Caco-2 (cell line): Measurements from ENCODE around the gene MEGF11. TPM values are rescaled to one million over a fixed set of nuclear protein-coding genes. Genes with fewer than 3 reads are reported as not detected.

Experiments
- BruUV-seq: library from RNA; stranded (reverse); fragments of 400-500 nt; replicated peaks from 2 replicates; lab custom pipeline; 2021; lab: Mats Ljungman, UMichigan
- CTCF ChIA-PET: fragments of 300-600 bp; sonication (Branson Sonifier 250); formaldehyde crosslinking; loops from one replicate; lab custom pipeline; 2022; ENCODE audit warnings: antibody characterized with exemption; lab: Charles Lee
- POLR2A ChIA-PET: fragments of 300-600 bp; sonication (Branson Sonifier 250); formaldehyde crosslinking; loops from one replicate; lab custom pipeline; 2022; ENCODE audit warnings: antibody characterized with exemption; lab: Charles Lee
- DNase-seq, 2 experiments: peaks; one replicate each; pipeline versions ENCODE4 v3.0.0 to v3.0.0-alpha.2; 2020 to 2022
- H3K27me3 ChIP-seq: replicated peaks from 2 replicates; pipeline ENCODE4 v1.6.0; 2011; ENCODE audit warnings: low read length; ENCODE audit not compliant: control insufficient read depth, insufficient read depth
- H3K36me3 ChIP-seq: 2 replicates; pipeline ENCODE4 v1.5.1; 2011; ENCODE audit warnings: low read length; ENCODE audit not compliant: control insufficient read depth, insufficient read depth
- H3K4me1 ChIP-seq: fragments of 250-450 bp; sonication (Bioruptor Pico); 2 replicates; pipeline ENCODE4 v1.5.1; 2020; ENCODE audit warnings: mild to moderate bottlenecking
- H3K4me3 ChIP-seq: 2 replicates; pipeline ENCODE4 v1.5.1; 2011; ENCODE audit warnings: low read depth, mild to moderate bottlenecking, control low read depth, low read length
- H3K9me3 ChIP-seq: fragments of 250-450 bp; sonication (Bioruptor Pico); 2 replicates; pipeline ENCODE4 v1.5.1; 2020; ENCODE audit warnings: mild to moderate bottlenecking, moderate library complexity
- H3K27ac Mint-ChIP-seq: one replicate; pipeline ENCODE4 v1.8.0; 2022; ENCODE audit warnings: mixed read lengths; ENCODE audit not compliant: unreplicated experiment
- H3K27me3 Mint-ChIP-seq: one replicate; pipeline ENCODE4 v1.8.0; 2022; ENCODE audit warnings: mixed read lengths; ENCODE audit not compliant: insufficient read depth, unreplicated experiment
- H3K36me3 Mint-ChIP-seq: one replicate; pipeline ENCODE4 v1.8.0; 2022; ENCODE audit warnings: mild to moderate bottlenecking, mixed read lengths; ENCODE audit not compliant: insufficient read depth, unreplicated experiment
- H3K4me1 Mint-ChIP-seq: one replicate; pipeline ENCODE4 v1.8.0; 2022; ENCODE audit warnings: low read depth, mixed read lengths; ENCODE audit not compliant: unreplicated experiment
- H3K4me3 Mint-ChIP-seq: one replicate; pipeline ENCODE4 v1.8.0; 2022; ENCODE audit warnings: mild to moderate bottlenecking, moderate library complexity, mixed read lengths; ENCODE audit not compliant: unreplicated experiment
- H3K9me3 Mint-ChIP-seq: one replicate; pipeline ENCODE4 v1.8.0; 2022; ENCODE audit warnings: mixed read lengths; ENCODE audit not compliant: unreplicated experiment
- intact Hi-C: fragments of 100-400 bp; cut with micrococcal nuclease; formaldehyde crosslinking; loops from one replicate; pipeline ENCODE4 v1.10.0; 2022; ENCODE audit not compliant: unreplicated experiment
- total RNA-seq: library from RNA; stranded (reverse); gene quantifications from 2 replicates; pipeline ENCODE4 v1.2.3, GENCODE V29; 2022
- TF ChIP-seq, protein P1 (sequence below), 2 experiments: fragments of 200-600 bp in 1 of 2; IDR thresholded peaks; 1 replicate in 1 of 2; 2 replicates in 1 of 2; pipeline versions ENCODE4 v1.5.1 to v1.8.0; 2011 to 2022; ENCODE audit warnings: antibody characterized with exemption in 1 of 2, control low read depth in 1 of 2, inconsistent platforms in 1 of 2, low read depth in 1 of 2, low read length in 1 of 2, mild to moderate bottlenecking in 1 of 2, moderate library complexity in 1 of 2; ENCODE audit not compliant: insufficient read depth in 1 of 2, severe bottlenecking in 1 of 2, unreplicated experiment in 1 of 2

MEGF11 gene
- total RNA-seq, 1 experiment from 2014 or later = 0.66 TPM

DNA sequence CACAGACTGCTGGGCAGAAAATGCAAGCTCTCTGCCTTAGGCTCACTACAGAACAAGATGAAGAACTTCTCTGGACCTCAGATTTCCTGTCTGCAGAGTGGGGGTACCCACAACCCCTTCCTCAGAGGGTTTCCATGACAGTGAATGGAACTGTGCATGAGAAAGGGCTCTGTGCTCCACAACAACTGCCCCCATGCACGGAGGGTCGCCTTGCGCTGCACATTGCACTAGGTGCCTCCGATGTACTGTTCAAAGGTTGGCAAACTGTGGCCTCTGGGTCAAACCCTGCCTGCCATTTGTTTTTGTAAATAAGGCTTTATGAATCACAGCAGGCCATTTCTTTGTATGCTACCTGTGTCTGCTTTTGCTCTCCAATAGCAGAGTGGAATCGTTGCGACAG is 212.3 kb downstream of the MEGF11 start:
- DNase-seq = no peak
- ChIA-PET CTCF (no interaction called here), POLR2A (no interaction called here)
- H3K27me3 Mint-ChIP-seq = peaks cover 2% of the 10 kb centered on the region
- BruUV-seq = no TSS peak
- H3K4me3 Mint-ChIP-seq = no peak overlapping the region
- H3K9me3 Mint-ChIP-seq = no peaks in the 10 kb centered on the region
- H3K4me1 Mint-ChIP-seq = peaks cover 6% of the 10 kb centered on the region
- no peaks in the 10 kb centered on the region for H3K27me3 ChIP-seq
- H3K4me1 ChIP-seq = peaks cover 10% of the 10 kb centered on the region
- H3K27ac Mint-ChIP-seq = no peak overlapping the region
- H3K36me3 Mint-ChIP-seq = no peaks in the 10 kb centered on the region
- intact Hi-C loops = no loop called here
- TF ChIP-seq, protein P1, sequence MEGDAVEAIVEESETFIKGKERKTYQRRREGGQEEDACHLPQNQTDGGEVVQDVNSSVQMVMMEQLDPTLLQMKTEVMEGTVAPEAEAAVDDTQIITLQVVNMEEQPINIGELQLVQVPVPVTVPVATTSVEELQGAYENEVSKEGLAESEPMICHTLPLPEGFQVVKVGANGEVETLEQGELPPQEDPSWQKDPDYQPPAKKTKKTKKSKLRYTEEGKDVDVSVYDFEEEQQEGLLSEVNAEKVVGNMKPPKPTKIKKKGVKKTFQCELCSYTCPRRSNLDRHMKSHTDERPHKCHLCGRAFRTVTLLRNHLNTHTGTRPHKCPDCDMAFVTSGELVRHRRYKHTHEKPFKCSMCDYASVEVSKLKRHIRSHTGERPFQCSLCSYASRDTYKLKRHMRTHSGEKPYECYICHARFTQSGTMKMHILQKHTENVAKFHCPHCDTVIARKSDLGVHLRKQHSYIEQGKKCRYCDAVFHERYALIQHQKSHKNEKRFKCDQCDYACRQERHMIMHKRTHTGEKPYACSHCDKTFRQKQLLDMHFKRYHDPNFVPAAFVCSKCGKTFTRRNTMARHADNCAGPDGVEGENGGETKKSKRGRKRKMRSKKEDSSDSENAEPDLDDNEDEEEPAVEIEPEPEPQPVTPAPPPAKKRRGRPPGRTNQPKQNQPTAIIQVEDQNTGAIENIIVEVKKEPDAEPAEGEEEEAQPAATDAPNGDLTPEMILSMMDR (IDR thresholded peaks at IDR 0.05; ENCODE audit: insufficient read depth in 1 of 2, low read depth in 1 of 2, low read length in 1 of 2, severe bottlenecking in 1 of 2, unreplicated experiment in 1 of 2) = no peak
- H3K4me3 ChIP-seq = no peak overlapping the region
- no peaks in the 10 kb centered on the region for H3K9me3 ChIP-seq
- H3K36me3 ChIP-seq = no peaks in the 10 kb centered on the region

DNA sequence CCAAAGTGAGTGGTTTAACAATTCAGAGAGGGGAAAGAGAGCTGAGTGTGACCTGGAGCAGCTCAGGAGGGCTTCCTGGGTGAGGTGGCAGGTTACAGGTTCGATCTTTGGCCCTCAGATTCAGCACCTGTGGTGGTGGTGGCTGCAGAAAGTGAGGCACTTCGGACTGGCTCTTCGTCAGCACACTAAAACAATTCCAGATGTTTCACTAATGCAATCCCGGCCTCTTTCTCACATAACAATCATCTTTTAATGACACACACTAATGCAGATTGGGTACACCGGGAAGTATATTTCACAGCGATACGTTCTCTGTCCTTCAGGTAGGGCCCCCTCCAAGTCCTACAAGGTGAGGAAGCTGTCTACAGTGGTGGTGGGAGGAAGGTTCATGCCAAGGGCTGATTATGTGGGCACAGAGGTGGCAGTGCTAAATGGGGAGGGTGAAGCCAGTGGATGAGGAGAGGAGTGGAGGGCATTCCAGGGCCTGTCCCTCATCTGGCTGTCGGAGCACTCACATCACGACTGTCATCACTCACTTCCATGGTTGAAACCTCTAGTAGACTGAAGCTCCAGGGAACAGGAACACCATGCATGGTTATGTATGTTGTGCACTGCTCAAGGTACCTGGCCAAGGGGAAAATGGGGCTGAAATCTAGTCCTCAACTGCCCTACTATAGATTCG is 213.2 kb downstream of the MEGF11 start:
- H3K27ac Mint-ChIP-seq = no peak overlapping the region
- Histone ChIP-seq H3K27me3 (no peaks in the 10 kb centered on the region), H3K9me3 (no peaks in the 10 kb centered on the region), H3K36me3 (no peaks in the 10 kb centered on the region), H3K4me3 (no peak overlapping the region), H3K4me1 (peaks cover 10% of the 10 kb centered on the region)
- CTCF ChIA-PET = no interaction called here
- POLR2A ChIA-PET = no interaction called here
- H3K36me3 Mint-ChIP-seq = no peaks in the 10 kb centered on the region
- no peak for DNase-seq
- H3K9me3 Mint-ChIP-seq = no peaks in the 10 kb centered on the region
- peaks cover 6% of the 10 kb centered on the region for H3K4me1 Mint-ChIP-seq
- intact Hi-C loops = no loop called here
- no TSS peak for BruUV-seq
- no peak overlapping the region for H3K4me3 Mint-ChIP-seq
- TF ChIP-seq, protein P1 (IDR thresholded peaks at IDR 0.05; ENCODE audit: insufficient read depth in 1 of 2, low read depth in 1 of 2, low read length in 1 of 2, severe bottlenecking in 1 of 2, unreplicated experiment in 1 of 2) = no peak
- peaks cover 4% of the 10 kb centered on the region for H3K27me3 Mint-ChIP-seq

DNA sequence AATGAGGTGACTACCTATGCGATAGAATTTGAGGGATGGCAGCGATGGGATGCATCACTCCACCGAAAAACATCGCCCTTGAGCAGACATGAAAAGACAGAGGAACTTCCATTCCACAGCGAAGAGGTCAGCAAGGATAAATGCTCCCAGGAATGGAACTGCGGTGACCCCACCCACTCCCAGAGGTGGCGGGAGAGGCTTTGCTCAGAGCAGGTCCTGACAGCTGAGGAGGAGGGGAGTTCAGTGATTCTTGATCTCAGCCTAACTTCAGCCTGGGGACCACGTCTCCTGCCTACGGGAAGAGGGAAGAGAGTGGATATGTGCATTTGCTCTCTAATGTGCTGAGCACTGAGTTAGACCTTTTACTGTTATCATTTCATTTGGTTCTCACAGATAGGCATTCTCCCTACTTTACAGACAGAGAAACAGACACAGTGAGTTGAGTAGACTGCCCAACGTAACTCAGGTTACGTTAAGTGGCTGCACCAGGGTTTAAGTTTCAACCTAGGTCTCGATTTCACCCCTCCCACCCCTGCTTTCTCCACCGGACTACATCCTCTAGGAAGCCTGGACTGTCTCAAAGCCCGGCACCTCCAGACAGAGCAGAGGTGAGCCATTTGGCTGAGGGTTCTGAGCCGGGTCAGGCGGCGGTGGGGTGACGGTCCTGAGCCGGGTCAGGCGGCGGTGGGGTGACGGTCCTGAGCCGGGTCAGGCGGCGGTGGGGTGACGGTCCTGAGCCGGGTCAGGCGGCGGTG is 214.3 kb downstream of the MEGF11 start:
- DNase-seq = no peak
- H3K4me3 ChIP-seq = no peak overlapping the region
- Mint-ChIP-seq H3K27me3 (peaks cover 4% of the 10 kb centered on the region), H3K4me1 (peaks cover 6% of the 10 kb centered on the region), H3K4me3 (no peak overlapping the region), H3K36me3 (no peaks in the 10 kb centered on the region), H3K27ac (no peak overlapping the region), H3K9me3 (no peaks in the 10 kb centered on the region)
- no TSS peak for BruUV-seq
- peaks cover 10% of the 10 kb centered on the region for H3K4me1 ChIP-seq
- ChIA-PET POLR2A (no interaction called here), CTCF (no interaction called here)
- TF ChIP-seq, protein P1 (IDR thresholded peaks at IDR 0.05; ENCODE audit: insufficient read depth in 1 of 2, low read depth in 1 of 2, low read length in 1 of 2, severe bottlenecking in 1 of 2, unreplicated experiment in 1 of 2) = no peak
- no peaks in the 10 kb centered on the region for H3K36me3 ChIP-seq
- no peaks in the 10 kb centered on the region for H3K27me3 ChIP-seq
- H3K9me3 ChIP-seq = no peaks in the 10 kb centered on the region
- intact Hi-C loops = no loop called here
